ENCODE data around the gene SPRYD4. TPM values are rescaled to one million over a fixed set of nuclear protein-coding genes. Genes with fewer than 3 reads are reported as not detected.

SPRYD4 gene
- total RNA-seq, 1 donor from 2014 or later: 5.5 TPM

DNA sequence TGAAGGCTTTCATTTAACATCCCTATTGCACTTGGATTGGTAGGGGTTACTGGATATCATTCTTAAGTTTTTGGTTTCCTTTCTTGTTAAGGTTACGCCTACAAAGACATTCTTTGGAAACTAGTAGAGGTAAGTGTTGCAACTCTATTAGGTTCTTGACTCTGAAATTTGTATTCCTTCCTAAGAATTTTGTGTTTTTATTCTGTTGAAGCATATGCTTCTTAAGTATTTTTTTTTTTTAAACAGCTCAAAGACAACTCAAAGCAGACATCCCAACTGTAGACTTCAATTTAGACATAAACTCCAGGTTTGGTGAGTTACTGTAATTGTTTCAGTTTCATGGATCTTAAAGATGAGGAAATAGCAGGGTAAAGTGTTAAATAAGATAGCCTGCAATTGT lies 52.1 kb downstream of the SPRYD4 start:
- H3K27me3 Mint-ChIP-seq: no peaks in the 10 kb centered on the region
- peaks cover 29% of the 10 kb centered on the region for H3K4me1 Mint-ChIP-seq
- intact Hi-C loops (cut with micrococcal nuclease): loop anchor here (2.0 kb wide), 1 partner anchor 108 kb away; no protein-coding TSS in a partner anchor
- H3K4me3 Mint-ChIP-seq: peak overlapping the region; percentile 73
- no peaks in the 10 kb centered on the region for H3K36me3 Mint-ChIP-seq (ENCODE audit: low read depth)
- no peaks in the 10 kb centered on the region for H3K9me3 Mint-ChIP-seq
- no peak for DNase-seq
- H3K27ac Mint-ChIP-seq: no peak overlapping the region

DNA sequence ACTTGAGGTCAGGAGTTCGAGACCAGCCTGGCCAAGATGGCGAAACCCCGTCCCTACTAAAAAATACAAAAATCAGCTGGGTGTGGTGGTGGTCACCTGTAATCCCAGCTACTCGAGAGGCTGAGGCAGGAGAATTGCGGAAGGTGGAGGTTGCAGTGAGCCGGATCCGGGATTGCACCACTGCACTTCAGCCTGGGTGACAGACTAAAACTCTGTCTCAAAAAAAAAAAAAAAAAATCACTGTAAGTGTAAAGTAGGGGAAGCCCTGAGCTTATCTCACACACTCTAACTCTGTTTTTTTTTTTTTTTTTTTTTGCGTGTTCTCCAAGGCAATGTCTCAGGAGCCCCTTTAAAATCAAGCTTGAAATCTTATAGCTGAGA lies 52.8 kb downstream of the SPRYD4 start:
- H3K9me3 Mint-ChIP-seq: no peaks in the 10 kb centered on the region
- peak overlapping the region; percentile 75 for H3K27ac Mint-ChIP-seq
- intact Hi-C loops (cut with micrococcal nuclease): loop anchor here (2.0 kb wide), 1 partner anchor 108 kb away; no protein-coding TSS in a partner anchor
- no peaks in the 10 kb centered on the region for H3K27me3 Mint-ChIP-seq
- H3K4me3 Mint-ChIP-seq: peak overlapping the region; percentile 93
- H3K36me3 Mint-ChIP-seq (ENCODE audit: low read depth): no peaks in the 10 kb centered on the region
- no peak for DNase-seq
- peaks cover 29% of the 10 kb centered on the region for H3K4me1 Mint-ChIP-seq

DNA sequence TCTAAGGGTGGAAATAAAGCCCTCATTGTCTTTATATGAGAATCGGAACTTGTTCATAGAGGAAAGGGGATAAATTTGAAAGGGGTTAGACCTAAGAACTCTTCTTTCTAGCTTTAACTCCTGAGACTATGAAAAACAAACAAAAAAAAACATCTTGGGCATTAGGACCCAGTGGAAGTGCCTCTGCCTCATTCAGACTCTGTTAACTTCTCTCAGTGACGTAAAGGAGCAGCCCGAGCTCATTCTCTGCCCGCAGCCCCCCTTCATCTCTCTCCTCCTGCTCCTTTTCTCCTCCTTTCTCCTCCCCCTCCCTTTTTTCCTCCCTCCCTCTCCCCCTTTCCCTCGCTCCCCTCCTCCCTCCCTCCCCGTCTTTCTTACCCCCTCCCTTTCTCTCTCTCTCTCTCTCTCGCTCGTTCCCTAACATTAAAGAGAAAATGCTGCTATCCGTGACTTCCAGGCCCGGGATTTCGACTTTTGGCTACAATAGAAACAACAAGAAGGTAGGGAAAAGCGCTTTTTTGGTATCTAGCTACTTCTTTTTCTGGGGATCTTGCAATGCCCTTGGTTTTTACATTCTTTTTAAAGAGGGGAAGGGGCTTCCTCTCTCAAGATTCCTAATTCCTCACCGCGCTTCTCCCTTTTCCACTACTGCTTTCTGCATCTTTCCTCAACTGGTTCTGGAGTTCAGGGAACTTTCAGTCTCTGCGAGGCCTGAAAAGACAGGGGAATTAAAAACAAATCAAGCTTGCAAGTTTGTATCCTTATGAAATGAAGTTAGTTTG lies 53.4 kb downstream of the SPRYD4 start, which contains the start of gene RBMS2:
TSS of gene RBMS2 (plus strand) at position 231 of the 782 bp plus-strand sequence. CDS start at position 435, 204 bp downstream.
- Mint-ChIP-seq H3K36me3 (ENCODE audit: low read depth) (no peaks in the 10 kb centered on the region), H3K9me3 (no peaks in the 10 kb centered on the region), H3K4me3 (peak within 1 kb of the TSS; percentile 93), H3K27me3 (no peaks in the 10 kb centered on the region), H3K4me1 (peaks cover 29% of the 10 kb centered on the region), H3K27ac (peak within 1 kb of the TSS; percentile 75)
- DNase-seq: peak; percentile 81
- intact Hi-C loops (cut with micrococcal nuclease): loop anchor here (2.0 kb wide), 1 partner anchor 107 kb away; no protein-coding TSS in a partner anchor

DNA sequence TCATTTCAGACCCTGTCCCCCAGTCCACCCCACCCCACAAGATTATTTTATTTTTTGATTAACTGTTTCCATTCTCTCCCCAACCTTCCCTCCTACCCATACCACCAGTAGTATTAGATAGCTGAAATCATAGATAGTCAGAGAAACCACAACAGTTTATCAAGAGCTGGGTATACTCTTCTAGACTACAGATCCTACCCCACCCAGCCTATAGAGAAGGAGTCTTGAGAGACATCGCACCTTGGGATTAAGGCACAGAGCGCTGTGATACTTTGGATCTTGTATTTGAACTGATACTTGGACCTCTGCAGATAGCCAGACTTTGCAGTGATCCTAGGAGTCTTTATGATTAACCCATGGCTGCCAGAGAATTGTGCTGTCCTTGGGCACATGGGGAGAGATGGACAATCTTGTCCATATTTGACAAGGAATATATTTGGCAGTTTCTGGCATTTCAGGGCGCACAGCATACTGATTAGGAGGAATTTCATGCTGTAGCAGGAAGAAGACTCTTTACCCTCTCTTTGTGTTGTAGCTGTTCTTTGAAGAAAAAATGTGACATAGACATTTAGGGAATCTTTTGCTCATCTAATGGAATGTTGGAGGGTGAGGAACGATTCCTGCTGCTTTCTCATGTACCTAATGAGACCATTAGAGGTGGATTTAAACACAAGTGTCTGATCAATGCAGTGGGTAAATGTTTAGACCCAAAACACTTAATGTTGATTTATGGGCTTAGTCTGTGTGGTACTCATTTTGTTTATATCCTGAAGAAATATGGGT lies 54.2 kb downstream of the SPRYD4 start:
- H3K4me1 Mint-ChIP-seq: peaks cover 29% of the 10 kb centered on the region
- H3K4me3 Mint-ChIP-seq: peak overlapping the region; percentile 93
- H3K9me3 Mint-ChIP-seq: no peaks in the 10 kb centered on the region
- H3K36me3 Mint-ChIP-seq (ENCODE audit: low read depth): no peaks in the 10 kb centered on the region
- H3K27me3 Mint-ChIP-seq: no peaks in the 10 kb centered on the region
- DNase-seq: no peak
- intact Hi-C loops (cut with micrococcal nuclease): no loop called here
- H3K27ac Mint-ChIP-seq: peak overlapping the region; percentile 75

DNA sequence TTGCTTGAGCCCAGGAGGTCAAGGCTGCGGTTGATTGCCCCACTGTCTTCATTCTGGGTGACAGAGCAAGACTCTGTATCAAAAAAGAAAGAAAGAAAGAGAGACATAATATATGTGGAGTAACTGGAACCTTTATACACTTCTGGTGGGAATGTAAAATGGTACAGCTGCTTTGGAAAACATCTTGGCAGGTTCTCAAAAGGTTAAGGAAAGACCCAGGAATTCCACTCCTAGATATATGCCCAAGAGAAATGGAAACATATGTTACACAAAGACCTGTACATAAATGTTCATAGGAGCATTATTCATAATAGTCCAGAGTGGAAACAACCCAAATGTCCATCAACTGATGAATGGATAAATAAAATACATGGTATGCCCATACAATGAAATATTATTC lies 60.5 kb downstream of the SPRYD4 start:
- Mint-ChIP-seq H3K27ac (no peak overlapping the region), H3K27me3 (no peaks in the 10 kb centered on the region), H3K36me3 (ENCODE audit: low read depth) (no peaks in the 10 kb centered on the region), H3K4me3 (no peak overlapping the region), H3K9me3 (no peaks in the 10 kb centered on the region), H3K4me1 (no peaks in the 10 kb centered on the region)
- no peak for DNase-seq
- intact Hi-C loops (cut with micrococcal nuclease): no loop called here

Other genes starting within 250 kb of the SPRYD4 start
- 39.8 and 41.1 TPM in 2 replicates for gene RNF41, start 246.7 kb upstream of the SPRYD4 start, total RNA-seq
- 94.7 and 96.0 TPM in 2 replicates for gene NABP2, start 244.2 kb upstream of the SPRYD4 start, total RNA-seq
- 0.86 and 1.6 TPM in 2 replicates for gene SLC39A5, start 238.5 kb upstream of the SPRYD4 start, total RNA-seq
- 68.0 and 69.0 TPM in 2 replicates for gene ANKRD52, start 210.2 kb upstream of the SPRYD4 start, total RNA-seq
- 17.0 TPM in 2 replicates for gene COQ10A, start 201.6 kb upstream of the SPRYD4 start, total RNA-seq
- 311 and 317 TPM in 2 replicates for gene CS, start 168.2 kb upstream of the SPRYD4 start, total RNA-seq
- gene CNPY2, start 152.6 kb upstream of the SPRYD4 start, total RNA-seq: 165 and 169 TPM in 2 replicates
- gene PAN2, start 134.6 kb upstream of the SPRYD4 start, total RNA-seq: 31.3 and 34.7 TPM in 2 replicates
- 36.0 and 36.9 TPM in 2 replicates for gene IL23A, start 129.7 kb upstream of the SPRYD4 start, total RNA-seq
- gene STAT2, start 108.5 kb upstream of the SPRYD4 start, total RNA-seq: 64.9 and 68.4 TPM in 2 replicates
- gene APOF, start 105.7 kb upstream of the SPRYD4 start, total RNA-seq: not detected in 2 replicates
- 46.5 and 48.8 TPM in 2 replicates for gene TIMELESS, start 19.2 kb upstream of the SPRYD4 start, total RNA-seq
- not detected in 2 replicates for gene MIP, start 13.9 kb upstream of the SPRYD4 start, total RNA-seq
- 1.9 and 2.4 TPM in 2 replicates for gene GLS2, start 19.6 kb downstream of the SPRYD4 start, total RNA-seq
- 4.1 and 5.8 TPM in 2 replicates for gene RBMS2, start 53.2 kb downstream of the SPRYD4 start, total RNA-seq
- 117 and 118 TPM in 2 replicates for gene BAZ2A, start 161.7 kb downstream of the SPRYD4 start, total RNA-seq
- gene ATP5F1B, start 177.4 kb downstream of the SPRYD4 start, total RNA-seq: 760 and 771 TPM in 2 replicates
- gene PTGES3, start 219.7 kb downstream of the SPRYD4 start, total RNA-seq: 351 and 357 TPM in 2 replicates